Astrocyte (in vitro differentiated cells and primary cell): ENCODE measurements around the gene MAPRE2.

Source experiments
- EZH2 ChIP-seq: IDR thresholded peaks from 2 replicates; pipeline ENCODE4 v1.6.1; 2012; ENCODE audit warnings: mild to moderate bottlenecking, low read length, inconsistent platforms; ENCODE audit not compliant: insufficient read depth
- TF ChIP-seq, protein P1 (sequence below): IDR thresholded peaks from 2 replicates; pipeline ENCODE4 v1.5.1; 2011; ENCODE audit warnings: low read depth, mild to moderate bottlenecking, inconsistent platforms, low read length, moderate library complexity; ENCODE audit not compliant: insufficient read depth

DNA sequence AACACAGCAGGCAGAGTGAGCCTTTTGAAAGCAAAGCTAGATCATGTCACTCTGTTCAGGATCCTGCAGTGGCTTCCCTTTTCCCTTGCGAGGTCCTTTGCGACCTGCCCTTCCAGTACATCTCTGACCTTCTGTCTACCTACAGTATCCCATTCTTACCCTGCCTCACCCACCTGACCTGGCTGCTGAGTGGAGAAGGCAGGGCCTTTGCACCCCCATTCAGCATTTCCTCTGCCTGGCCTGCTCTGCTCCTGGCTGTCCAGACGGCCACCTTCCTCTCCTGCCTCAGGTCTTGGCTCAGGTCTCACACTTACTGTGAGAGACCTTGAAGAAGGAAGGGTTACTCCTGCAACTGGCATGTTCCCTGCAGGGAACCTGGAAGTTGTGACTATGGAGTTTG is 77.4 kb downstream of the MAPRE2 start:
- TF ChIP-seq, protein P1, sequence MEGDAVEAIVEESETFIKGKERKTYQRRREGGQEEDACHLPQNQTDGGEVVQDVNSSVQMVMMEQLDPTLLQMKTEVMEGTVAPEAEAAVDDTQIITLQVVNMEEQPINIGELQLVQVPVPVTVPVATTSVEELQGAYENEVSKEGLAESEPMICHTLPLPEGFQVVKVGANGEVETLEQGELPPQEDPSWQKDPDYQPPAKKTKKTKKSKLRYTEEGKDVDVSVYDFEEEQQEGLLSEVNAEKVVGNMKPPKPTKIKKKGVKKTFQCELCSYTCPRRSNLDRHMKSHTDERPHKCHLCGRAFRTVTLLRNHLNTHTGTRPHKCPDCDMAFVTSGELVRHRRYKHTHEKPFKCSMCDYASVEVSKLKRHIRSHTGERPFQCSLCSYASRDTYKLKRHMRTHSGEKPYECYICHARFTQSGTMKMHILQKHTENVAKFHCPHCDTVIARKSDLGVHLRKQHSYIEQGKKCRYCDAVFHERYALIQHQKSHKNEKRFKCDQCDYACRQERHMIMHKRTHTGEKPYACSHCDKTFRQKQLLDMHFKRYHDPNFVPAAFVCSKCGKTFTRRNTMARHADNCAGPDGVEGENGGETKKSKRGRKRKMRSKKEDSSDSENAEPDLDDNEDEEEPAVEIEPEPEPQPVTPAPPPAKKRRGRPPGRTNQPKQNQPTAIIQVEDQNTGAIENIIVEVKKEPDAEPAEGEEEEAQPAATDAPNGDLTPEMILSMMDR = no peak
- no peak for TF ChIP-seq EZH2
